Liver (tissue), 3 donors: ENCODE measurements around the gene KCNK7.
"Not testable (repeated sequence)": the region's sequence is repeated elsewhere in the genome, so short reads cannot be mapped to it uniquely, and the experiment has no call there.

Source experiments
- CTCF ChIP-seq: fragments of 150-350 bp; IDR thresholded peaks from 2 replicates; pipeline ENCODE4 v1.5.1; 2017; ENCODE audit warnings: improper control_type of control experiment, low read depth, low read length; ENCODE audit not compliant: missing input control
- FOXA2 ChIP-seq: IDR thresholded peaks from 2 replicates; pipeline ENCODE4 v1.6.1; 2016; ENCODE audit warnings: antibody characterized with exemption
- GABPA ChIP-seq, 2 donors: IDR thresholded peaks in 1 of 2; conservative IDR thresholded peaks in 1 of 2; 2 replicates each; pipeline ENCODE4 v1.6.1; 2016; ENCODE audit warnings: antibody characterized with exemption in 2 of 2, mild to moderate bottlenecking in 1 of 2, moderate library complexity in 1 of 2
- donor health status: healthy.
- donor health status: healthy.

GRCh38 chr11:65639228-65639597, 43.6 kb upstream of the KCNK7 start:
- TF ChIP-seq CTCF; GABPA (IDR thresholded peaks at IDR 0.05 in 1 of 2, conservative IDR thresholded peaks at IDR 0.05 in 1 of 2); FOXA2: not testable (repeated sequence)
